Femur (tissue), 1 donor: ENCODE results near the gene BHLHA9.
"Not testable (repeated sequence)": the region's sequence is repeated elsewhere in the genome, so short reads cannot be mapped to it uniquely, and the experiment has no call there.

Experiments used
- DNase-seq: peaks from one replicate; pipeline ENCODE4 v3.0.0-alpha.2; 2017

BHLHA9 gene

DNA sequence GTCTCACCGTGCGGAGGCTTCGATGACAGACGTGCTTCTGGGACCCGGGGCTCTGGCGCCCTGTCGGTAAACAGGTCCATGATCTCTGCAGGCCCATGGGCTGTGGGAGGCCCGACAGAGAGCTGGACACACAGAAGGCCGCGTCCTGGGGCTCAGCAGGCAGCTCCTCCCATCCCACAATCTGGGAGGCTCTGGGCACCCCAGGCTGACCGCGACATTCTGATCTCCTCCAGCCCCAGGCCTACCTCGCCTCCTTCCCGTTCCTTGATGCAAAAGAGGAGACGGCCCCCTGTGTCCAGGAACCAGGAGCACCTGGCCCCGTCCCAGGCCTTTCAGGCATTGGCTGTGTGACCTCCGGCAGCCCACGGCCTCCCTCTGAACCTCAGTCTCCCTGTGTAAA lies 32.5 kb downstream of the BHLHA9 start:
- DNase-seq = no peak

DNA sequence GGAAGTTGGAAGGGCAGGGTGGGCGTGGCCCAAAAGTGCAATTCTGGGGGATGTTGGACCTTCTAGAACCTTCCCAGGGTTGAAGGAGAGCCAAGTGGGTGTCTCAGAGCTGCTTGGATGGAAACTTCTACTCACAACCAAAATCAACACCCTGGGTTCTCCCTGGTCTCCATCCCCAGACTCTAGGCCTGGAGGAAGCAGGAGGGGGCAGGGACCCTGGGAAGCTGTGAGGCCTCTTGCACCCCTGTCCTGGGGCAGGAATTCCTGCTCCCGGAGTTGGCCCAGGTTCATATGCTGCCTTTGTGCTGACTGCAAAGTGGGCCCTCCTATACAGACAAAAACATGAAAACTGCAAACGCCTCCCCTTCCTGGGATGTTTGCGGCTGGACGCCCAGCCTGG lies 34.3 kb downstream of the BHLHA9 start:
- DNase-seq = no peak

GRCh38 chr17:1304962-1305563 lies 34.8 kb downstream of the BHLHA9 start:
- no peak for DNase-seq

GRCh38 chr17:1307829-1308228 lies 37.6 kb downstream of the BHLHA9 start:
- DNase-seq = not testable (repeated sequence)

GRCh38 chr17:1312261-1312870 lies 42.1 kb downstream of the BHLHA9 start:
- no peak for DNase-seq

DNA sequence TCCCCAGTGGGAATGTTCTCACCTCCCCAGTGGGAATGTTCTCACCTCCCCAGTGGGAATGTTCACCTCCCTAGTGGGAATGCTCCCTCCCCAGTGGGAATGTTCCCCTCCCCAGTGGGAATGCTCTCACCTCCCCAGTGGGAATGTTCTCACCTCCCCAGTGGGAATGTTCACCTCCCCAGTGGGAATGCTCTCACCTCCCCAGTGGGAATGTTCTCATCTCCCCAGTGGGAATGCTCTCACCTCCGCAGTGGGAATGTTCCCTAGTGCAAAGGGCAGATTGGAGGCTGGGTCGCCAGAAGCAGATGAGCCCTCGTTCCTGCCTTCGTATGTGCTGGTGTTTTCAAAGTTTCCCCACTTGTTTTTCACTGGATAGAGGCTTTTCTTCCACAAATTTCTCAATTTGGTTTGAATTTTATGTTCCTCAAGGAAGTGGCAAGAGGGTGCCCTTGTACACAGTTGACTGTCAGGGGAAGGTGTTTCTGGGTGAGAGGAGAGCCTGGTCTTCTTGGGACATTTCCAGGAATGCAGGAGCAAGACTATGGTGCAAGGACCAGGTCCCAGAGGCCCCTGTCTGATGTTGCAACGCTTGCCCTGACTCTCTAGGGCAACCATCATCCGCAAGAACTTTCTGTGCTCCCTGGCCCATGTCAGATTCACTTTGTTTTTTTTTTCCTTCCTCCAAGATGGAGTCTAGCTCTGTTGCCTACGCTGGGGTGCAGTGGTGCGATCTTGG lies 43.2 kb downstream of the BHLHA9 start:
- DNase-seq = no peak

GRCh38 chr17:1315409-1315808 lies 45.2 kb downstream of the BHLHA9 start:
- DNase-seq = no peak

DNA sequence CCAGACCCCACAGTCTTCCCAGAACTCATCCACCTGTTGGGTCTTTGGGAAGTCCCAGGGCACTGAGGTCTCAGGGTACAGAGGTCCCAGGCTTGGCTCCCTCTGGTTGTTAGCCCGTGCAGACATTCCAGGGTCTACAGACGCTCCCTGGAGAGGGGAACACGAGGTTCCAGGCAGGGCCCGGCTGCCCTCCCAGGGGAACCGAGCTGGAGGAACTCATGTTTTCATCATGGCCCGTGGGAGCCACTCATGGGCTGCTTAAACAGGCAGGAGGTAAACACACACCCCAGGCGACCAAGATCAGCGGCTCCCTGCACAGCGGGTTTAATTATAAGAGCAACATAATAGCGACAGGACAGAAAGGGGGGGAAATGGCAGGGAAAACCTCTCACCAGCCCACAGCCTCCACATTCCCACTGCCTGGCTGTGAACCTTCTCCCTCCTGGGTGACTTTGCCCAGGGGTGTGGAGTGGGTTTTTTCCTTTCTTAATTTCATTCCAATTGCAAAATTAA lies 45.7 kb downstream of the BHLHA9 start:
- no peak for DNase-seq
